HG03439 (cell line): ENCODE measurements around the gene IQSEC3.
"Not testable (repeated sequence)": the region's sequence is repeated elsewhere in the genome, so short reads cannot be mapped to it uniquely, and the experiment has no call there.

Experiments used
- ATAC-seq: cut with Tn5 transposase; IDR thresholded peaks from one replicate; pipeline ENCODE4 v1.9.1; 2021; ENCODE audit warnings: mild to moderate bottlenecking, moderate library complexity; ENCODE audit not compliant: unreplicated experiment

The IQSEC3 gene

GRCh38 chr12:177336-177979 is 110.9 kb downstream of the IQSEC3 start:
- no peak for ATAC-seq

- no peak for ATAC-seq
Measured at GRCh38 chr12:177980-178828, 111.6 kb downstream of the IQSEC3 start.

DNA sequence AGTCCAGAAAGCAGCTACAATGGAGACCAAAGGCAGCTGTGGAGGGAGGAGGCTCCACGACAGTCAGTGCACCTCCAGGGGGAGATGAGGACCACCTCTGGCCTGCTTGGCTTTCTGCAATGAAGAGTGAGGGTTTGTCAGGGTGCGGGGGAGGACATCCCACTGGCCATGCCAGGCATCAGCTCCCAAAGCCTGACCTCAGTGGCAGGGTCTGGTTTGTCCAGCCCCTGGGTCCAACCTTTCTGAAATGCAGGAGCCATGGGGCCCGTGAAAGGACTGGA is 112.2 kb downstream of the IQSEC3 start:
- ATAC-seq = no peak

DNA sequence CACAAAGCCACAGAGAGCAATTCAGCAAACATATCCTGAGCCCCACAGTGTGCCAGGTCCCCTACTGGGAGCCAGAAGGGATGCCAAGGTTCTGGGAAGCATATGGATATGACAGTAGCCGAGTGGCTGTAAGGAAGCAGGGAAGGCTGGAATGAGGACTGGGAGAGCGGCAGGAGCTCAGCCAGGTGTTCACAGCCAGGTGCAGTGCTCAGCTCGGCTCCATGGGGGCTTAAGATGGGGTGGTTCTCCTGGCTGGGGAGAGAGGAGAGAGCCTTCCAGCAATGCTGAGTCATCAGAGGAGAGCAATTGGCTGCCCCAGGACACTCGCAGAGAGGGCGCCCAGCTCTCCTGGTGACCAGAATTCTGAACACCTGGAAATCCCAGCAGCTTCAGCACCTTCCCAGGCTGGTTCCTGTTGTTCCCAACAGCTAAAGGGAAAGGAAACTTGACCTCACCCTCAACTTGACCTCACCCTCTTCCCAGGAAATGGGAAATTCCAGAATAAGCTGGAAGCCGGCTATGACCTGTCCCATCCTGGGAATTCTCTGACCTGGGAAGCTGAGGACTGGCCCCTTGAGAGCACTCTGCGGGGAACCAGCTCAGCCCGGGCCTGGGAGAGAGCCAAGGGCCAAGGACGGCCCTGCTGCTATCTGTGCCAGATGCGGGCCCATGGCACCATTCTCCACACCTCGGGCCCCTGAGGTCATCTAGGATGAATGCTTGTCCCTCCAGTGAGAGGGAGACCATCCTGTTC is 112.7 kb downstream of the IQSEC3 start:
- ATAC-seq = no peak

GRCh38 chr12:179885-180284 is 113.3 kb downstream of the IQSEC3 start:
- no peak for ATAC-seq

DNA sequence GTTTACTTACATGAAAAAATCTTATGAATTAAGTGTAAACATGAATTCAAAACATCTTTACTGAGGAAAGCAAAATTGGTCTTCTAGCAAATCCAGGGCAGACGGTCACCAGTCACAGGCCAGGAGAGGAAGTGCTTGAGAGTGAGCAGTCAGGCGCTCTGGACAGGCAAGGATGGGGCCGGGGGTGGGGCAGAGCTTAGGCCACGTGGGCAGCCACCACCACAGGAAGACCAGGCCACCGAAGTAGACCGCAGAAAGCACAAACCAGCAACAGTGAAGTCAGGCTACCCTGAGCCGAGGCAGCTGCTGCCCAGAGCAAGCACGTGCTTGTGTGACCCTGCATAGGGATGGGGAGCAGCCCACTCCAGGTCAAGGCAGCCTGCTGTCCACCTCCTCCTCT is 113.9 kb downstream of the IQSEC3 start:
- ATAC-seq = no peak

DNA sequence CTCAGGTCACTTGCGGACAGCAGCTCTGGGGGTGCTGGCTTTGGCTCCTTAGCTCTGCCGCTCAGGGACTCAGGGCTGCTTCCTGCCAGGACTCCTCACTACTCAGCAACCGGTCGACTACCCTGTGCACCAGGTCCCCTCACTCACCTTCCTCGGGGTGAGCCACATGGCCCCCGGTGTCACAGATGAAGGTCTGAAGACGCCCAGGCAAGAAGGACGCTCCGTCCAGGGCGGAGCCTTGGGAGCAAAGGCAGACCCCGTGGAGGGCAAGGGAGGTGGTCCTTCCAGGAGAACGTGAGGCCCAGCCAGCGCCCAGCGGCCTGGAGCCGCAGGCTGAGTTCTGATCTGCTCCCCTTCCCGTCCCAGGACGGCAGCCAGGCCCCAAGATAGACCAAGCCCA is 115.4 kb downstream of the IQSEC3 start:
- ATAC-seq = no peak

DNA sequence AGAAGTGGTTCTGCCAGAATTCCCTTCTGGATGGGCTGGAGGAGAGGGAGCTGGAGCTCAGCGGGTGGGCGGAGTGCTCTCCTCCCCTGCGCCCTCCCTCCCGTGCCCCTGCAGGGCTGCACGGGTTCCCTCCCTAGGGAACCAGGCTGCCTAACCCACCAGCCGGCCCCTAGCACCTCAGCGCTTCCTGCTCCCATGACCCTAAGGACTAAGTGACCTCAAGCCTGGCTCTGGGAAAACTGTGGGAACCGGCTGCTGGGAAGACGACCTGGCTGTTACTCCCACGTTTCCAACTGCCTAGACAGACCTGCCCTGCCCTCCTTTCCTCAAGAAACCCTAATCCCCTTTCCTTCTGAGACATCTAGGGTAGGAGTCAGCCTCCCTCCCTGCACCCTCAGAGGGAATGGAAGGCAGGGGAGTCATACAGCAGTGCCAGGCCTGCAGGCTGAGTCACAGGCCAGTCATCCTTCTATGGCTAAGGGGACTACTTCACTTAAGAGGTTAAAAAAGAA is 115.9 kb downstream of the IQSEC3 start:
- no peak for ATAC-seq

GRCh38 chr12:184811-185575 is 118.4 kb downstream of the IQSEC3 start:
- ATAC-seq = no peak

DNA sequence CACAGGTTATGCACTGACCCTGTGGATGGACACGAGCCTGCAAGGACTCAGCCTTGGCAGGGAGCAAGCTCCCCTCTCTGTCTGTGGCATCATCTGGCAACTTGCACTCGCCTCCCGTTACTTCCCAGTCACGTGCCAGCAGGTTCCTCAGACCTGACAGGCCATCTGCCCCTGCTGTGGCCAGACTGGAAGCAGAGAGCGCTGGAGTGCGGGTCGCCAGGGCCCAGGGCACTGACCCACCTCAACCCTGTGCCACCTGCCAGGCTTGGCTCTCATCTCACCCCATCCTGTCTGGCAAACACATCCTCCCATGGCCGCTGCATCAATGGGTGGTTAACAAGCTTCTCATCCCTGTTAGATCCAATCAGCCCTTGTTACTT is 119.0 kb downstream of the IQSEC3 start:
- no peak for ATAC-seq

DNA sequence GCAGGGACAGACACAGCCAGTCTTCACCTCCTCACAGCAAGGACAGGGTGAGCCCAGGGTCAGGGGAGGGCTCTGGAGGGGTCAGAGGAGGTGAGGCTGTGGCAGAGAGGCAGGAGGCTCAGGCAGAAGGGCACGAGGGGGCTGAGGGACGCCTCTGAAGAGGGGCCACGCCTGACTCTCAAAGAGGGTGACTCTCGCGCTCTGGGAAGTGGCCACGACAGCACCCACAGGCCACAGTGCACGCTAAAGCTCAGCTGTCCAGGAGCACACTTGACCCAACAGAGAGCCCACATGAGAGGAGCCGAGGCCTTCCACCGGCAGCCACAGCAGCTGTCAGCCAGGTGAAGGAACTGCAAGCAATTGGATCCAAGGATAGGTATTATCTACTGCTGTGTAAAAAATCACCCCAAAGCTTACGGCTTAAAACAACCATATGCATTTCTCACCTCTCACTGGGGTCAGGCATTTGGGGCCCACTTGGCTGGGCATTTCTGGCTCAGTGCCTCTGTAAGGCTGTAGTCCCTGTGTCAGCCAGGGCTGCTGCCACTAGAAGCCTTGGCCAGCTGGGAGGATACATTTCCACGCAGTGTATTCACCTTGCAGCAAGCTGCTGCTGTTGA is 119.5 kb downstream of the IQSEC3 start:
- ATAC-seq = no peak

DNA sequence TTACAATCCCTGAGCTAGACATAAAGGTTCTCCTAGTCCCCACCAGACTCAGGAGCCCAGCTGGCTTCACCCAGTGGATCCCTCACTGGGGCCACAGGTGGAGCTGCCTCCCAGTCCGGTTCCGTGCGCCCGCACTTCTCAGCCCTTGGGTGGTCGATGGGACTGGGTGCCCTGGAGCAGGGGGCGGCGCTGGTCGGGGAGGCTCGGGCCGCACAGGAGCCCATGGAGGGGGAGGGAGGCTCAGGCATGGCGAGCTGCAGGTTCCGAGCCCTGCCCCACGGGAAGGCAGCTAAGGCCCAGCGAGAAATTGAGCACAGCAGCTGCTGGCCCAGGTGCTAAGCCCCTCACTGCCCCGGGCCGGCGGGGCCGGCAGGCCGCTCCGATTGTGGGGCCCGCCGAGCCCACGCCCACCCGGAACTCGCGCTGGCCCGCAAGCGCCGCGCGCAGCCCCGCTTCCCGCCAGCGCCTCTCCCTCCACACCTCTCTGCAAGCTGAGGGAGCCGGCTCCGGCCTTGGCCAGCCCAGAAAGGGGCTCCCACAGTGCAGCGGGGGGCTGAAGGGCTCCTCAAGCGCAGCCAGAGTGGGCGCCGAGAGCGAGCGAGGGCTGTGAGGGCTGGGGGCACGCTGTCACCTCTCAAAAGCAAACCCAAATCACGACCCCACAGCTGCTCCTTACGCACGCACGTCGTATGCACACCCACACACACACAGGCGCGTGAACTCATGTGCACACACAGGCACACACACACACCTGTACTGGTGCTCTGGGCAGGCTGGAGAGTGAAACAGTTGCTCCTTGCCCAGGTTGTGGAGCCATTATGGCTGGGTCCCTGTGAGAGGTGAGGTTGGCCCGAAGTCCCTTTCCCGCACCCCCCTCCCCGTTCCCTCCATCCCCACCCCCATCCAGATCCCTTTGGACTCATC is 121.7 kb downstream of the IQSEC3 start:
- ATAC-seq = not testable (repeated sequence)

DNA sequence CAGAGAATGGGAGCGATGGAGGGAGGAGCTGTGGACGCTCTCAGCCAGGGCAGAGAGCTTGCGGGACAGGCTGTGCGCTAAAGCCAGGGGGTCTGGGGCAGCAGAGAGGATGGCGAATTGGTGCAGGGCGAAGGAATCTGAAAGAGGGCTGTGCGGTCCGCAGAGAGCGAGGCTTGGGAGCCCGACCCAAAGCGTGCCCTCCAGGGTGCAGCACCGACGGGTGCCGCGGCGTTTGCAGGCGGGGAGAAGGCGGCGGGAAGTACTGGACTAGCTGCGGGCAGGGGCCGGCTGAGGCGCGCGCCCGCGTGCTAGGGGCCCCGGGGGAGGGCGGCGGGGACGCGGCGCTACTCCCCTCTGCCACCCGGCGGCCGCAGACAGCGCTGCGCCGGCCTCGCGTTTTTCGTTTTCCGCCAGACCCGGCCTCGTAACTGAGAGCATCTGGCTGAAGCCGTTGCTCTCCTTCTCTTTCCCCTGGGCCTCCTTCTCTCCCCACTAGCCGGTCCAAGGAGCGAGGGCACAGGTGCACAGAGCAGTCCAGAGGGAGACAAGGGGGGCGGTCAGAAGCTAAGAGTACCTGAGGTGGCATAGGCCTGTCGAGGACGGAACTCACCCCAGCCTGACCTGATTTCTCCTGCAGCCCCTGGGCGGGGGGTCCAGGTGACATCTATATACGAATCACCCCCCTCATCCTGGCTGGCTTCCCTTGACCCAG is 122.5 kb downstream of the IQSEC3 start:
- no peak for ATAC-seq

- no peak for ATAC-seq
Measured at GRCh38 chr12:189622-189962, 123.0 kb downstream of the IQSEC3 start.

DNA sequence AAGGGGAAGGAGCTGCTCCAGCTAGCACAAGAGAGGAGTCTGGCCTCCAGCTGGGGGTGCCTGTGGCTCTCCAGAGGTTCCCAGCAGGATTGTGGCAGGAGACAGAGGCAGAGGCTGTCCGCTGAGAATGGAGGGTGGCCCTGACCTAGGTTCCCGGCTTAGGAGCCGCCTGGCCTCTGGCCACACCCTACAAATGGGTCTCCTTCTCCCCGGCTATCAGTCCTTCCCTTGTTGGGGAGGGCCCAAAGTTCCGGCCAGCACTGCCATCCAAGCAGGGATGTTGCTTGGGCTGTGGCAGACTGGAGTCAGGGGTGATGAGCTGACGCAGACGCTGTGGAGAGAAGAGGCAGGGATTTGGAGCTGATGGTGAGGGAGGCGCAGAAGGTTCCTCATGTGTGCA is 124.3 kb downstream of the IQSEC3 start:
- ATAC-seq = no peak

DNA sequence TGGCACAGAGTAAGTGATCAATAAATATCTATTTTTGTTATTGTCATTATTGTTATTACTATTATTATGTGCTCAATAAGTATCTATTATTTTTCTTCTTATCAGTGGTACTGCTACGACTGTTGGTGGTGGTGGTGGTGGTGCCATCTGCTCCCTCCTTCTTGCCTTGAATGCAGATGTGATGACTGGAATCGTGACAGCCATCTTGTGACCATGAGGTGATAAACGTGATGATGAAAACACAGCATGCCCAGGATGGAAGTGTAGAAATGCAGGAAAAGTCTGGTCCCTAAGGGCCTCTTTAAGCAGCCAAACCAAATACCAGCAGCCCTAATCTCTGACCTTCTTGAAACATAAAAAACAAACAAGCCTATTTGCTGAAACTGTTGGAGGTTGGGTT is 125.0 kb downstream of the IQSEC3 start:
- no peak for ATAC-seq

- no peak for ATAC-seq
Measured at GRCh38 chr12:193261-193660, 126.7 kb downstream of the IQSEC3 start.

- no peak for ATAC-seq
Measured at GRCh38 chr12:194276-194675, 127.7 kb downstream of the IQSEC3 start.

DNA sequence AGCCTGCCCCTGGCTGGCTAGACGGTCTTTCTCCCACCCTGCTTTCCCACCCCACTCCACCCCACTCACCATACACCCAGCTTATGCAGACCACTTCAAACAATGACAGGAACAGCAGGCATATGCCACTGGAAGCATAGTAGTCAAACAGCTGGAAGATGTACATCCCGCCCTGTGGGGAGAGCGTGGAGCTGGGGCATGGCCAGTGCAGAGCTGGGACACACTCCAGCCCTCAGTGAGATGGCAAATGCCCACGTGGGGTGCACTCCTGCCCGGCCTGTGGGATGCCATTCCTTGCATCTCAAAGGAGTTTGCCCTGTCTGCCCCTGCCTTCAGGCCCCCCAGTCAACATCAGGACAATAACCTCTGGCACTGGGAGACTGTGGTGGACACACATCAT is 128.6 kb downstream of the IQSEC3 start:
- ATAC-seq = no peak
